Spleen (tissue), 11 donors: Measurements from ENCODE around the gene LCAT. TPM values are rescaled to one million over a fixed set of nuclear protein-coding genes. Genes with fewer than 3 reads are reported as not detected.

ENCODE experiments used
- DNase-seq: peaks from one replicate; pipeline ENCODE4 v3.0.0-alpha.2; 2020
- H3K27ac ChIP-seq, 8 donors: fragments of 200-600 bp; sonication (generic) in 7 of 8; 1 replicate in 4 of 8; 2 replicates in 4 of 8; pipeline versions ENCODE4 v1.5.0 to v1.8.0; 2016 to 2021; ENCODE audit warnings: inconsistent platforms in 4 of 8, mild to moderate bottlenecking in 4 of 8, moderate library complexity in 1 of 8
- H3K27me3 ChIP-seq, 7 donors: fragments of 200-600 bp; sonication (generic) in 6 of 7; replicated peaks in 1 of 7; 1 replicate in 4 of 7; 2 replicates in 3 of 7; pipeline versions ENCODE4 v1.5.0 to v1.8.0; 2016 to 2021; ENCODE audit warnings: inconsistent platforms in 3 of 7, mild to moderate bottlenecking in 1 of 7
- H3K36me3 ChIP-seq, 6 donors: fragments of 200-600 bp; sonication (generic) in 5 of 6; 1 replicate in 4 of 6; 2 replicates in 2 of 6; pipeline versions ENCODE4 v1.5.0 to v1.8.0; 2016 to 2021; ENCODE audit warnings: inconsistent platforms in 2 of 6
- H3K4me1 ChIP-seq, 6 donors: fragments of 200-600 bp; sonication (generic) in 5 of 6; 1 replicate in 3 of 6; 2 replicates in 3 of 6; pipeline versions ENCODE4 v1.5.0 to v1.8.0; 2016 to 2021; ENCODE audit warnings: inconsistent platforms in 3 of 6
- H3K4me3 ChIP-seq, 8 donors: fragments of 200-600 bp; sonication (generic) in 7 of 8; 1 replicate in 4 of 8; 2 replicates in 4 of 8; pipeline versions ENCODE4 v1.5.0 to v1.8.0; 2016 to 2021; ENCODE audit warnings: inconsistent platforms in 4 of 8, mild to moderate bottlenecking in 4 of 8, moderate library complexity in 2 of 8
- H3K9me3 ChIP-seq, 8 donors: fragments of 200-600 bp; sonication (generic) in 7 of 8; 1 replicate in 4 of 8; 2 replicates in 4 of 8; pipeline versions ENCODE4 v1.5.0 to v1.8.0; 2016 to 2021; ENCODE audit warnings: inconsistent platforms in 4 of 8
- CTCF ChIP-seq, 11 experiments: fragments of 200-600 bp in 7 of 11; fragments of 450-650 bp in 4 of 11; sonication (generic) in 4 of 11; IDR thresholded peaks in 8 of 11; conservative IDR thresholded peaks in 3 of 11; 1 replicate in 7 of 11; 2 replicates in 4 of 11; pipeline versions ENCODE4 v1.4.0 to v1.8.0; 2016 to 2021; ENCODE audit warnings: antibody characterized with exemption in 11 of 11, inconsistent platforms in 4 of 11, mild to moderate bottlenecking in 1 of 11
- POLR2A ChIP-seq, 3 donors: fragments of 450-650 bp; IDR thresholded peaks; one replicate each; pipeline ENCODE4 v1.5.1; 2017; ENCODE audit warnings: antibody characterized with exemption in 3 of 3, mild to moderate bottlenecking in 1 of 3
- POLR2AphosphoS5 ChIP-seq, 3 donors: sonication (generic); formaldehyde crosslinking; IDR thresholded peaks; one replicate each; pipeline ENCODE4 v1.5.1; 2017; ENCODE audit warnings: antibody characterized with exemption in 3 of 3
- WGBS, 5 donors: extraction: QIAGEN DNeasy Blood & Tissue Kit in 3 of 5; methylation state at CpG; one replicate each; pipeline versions ENCODE4 v1.1.5 to v1.1.7; 2013 to 2018; 5-methylcytosine and 5-hydroxymethylcytosine counted together
- intact Hi-C: fragments of 100-400 bp; cut with DNase I; formaldehyde crosslinking; loops from one replicate; pipeline ENCODE4 v1.15.0; 2023; ENCODE audit warnings: low total_unique reads
- polyA plus RNA-seq, 3 donors: library from polyadenylated mRNA; stranded (reverse); fragments of 200-250 nt; gene quantifications; one replicate each; pipeline ENCODE4 v1.2.1, GENCODE V29; 2013
- total RNA-seq, 7 donors: library from RNA; depleted of rRNA in 3 of 7; stranded (reverse); fragments of >200 nt in 3 of 7; fragmentation: NEBNext Ultra II Directional in 4 of 7; extraction: Animal tissue kit (Norgen Biotek cat#: 25700) in 4 of 7; gene quantifications; one replicate each; pipeline versions ENCODE4 v1.1.0 to v1.2.1, GENCODE V29; 2016 to 2021
- donor health status: healthy with polysubstance abuse.
- donor health status: DM: no; HTN: no; CAD: no; lungs with moderate emphysema.
- donor health status: DM: no; HTN: no; CAD: no.
- donor health status: Bipolar disorder and iron deficiency.
- donor health status: healthy.
- donor health status: DM: no; HTN: no; CAD: no.
- donor health status: DM: yes; HTN: yes; CAD: no.

LCAT gene
- total and polyA plus RNA-seq, 10 donors: 5.2 to 51.6 (median 17.0) TPM

DNA sequence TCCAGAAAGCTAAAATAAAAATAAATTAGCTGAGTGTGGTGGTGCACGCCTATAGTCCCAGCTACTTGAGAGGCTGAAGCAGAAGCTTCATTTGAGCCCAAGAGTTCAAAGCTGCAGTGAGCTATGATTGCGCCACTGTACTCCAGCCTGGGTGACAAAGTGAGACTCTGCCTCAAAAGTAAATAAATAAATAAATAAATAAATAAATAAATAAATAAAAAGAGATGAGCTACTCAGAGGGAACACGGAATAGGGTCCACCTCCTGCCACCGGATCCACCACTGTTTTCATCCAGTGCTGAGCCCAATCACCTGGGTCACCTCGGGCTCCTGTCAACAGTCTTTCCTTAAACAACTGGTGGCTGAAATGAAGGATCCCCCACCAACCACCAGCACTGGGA, 43.0 kb upstream of the LCAT start:
- intact Hi-C loops: no loop called here
- peaks cover 0 to 24% (median 0%) of the 10 kb centered on the region in 6 donors for H3K36me3 ChIP-seq
- no peak overlapping the region for H3K4me3 ChIP-seq
- no peak for DNase-seq
- TF ChIP-seq POLR2A (IDR thresholded peaks at IDR 0.05): no peak
- no peak for TF ChIP-seq CTCF (IDR thresholded peaks at IDR 0.05 in 8 of 11, conservative IDR thresholded peaks at IDR 0.05 in 3 of 11)
- no peak for TF ChIP-seq POLR2AphosphoS5 (IDR thresholded peaks at IDR 0.05)
- H3K27me3 ChIP-seq: no peaks in the 10 kb centered on the region
- H3K9me3 ChIP-seq: no peaks in the 10 kb centered on the region
- H3K27ac ChIP-seq: no peak overlapping the region
- peaks cover 18 to 81% (median 29%) of the 10 kb centered on the region in 6 donors for H3K4me1 ChIP-seq
- 89 to 95% (median 93%) methylated on average over 5 of the region's 5 CpGs for WGBS, 5 donors

DNA sequence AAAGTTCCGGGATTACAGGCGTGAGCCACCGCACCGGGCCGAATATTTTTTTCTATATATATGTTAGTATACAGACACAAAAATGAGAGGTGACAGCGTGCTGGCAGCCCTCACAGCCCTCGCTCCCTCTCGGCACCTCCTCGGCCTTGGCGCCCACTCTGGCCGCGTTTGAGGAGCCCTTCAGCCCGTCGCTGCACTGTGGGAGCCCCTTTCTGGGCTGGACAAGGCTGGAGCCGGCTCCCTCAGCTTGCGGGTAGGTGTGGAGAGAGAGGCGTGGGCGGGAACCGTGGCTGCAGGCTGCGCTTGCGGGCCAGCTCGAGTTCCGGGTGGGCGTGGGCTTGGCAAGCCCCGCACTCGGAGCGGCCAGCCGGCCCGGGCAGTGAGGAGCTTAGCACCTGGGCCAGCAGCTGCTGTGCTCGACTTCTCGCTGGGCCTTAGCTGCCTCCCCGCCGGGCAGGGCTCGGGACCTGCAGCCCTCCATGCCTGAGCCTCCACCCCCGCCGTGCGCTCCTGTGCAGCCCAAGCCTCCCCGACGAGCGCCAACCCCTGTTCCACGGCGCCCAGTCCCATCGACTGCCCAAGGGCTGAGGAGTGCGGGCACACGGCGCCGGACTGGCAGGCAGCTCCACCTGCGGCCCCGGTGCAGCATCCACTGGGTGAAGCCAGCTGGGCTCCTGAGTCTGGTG, 38.2 kb upstream of the LCAT start:
- WGBS, 5 donors: 93 to 97% (median 96%) methylated on average over 19 to 49 of the region's 49 CpGs
- H3K4me1 ChIP-seq: peaks cover 18 to 44% (median 27%) of the 10 kb centered on the region in 6 donors
- H3K27ac ChIP-seq: no peak overlapping the region
- intact Hi-C loops: no loop called here
- no peaks in the 10 kb centered on the region for H3K27me3 ChIP-seq
- TF ChIP-seq POLR2A (IDR thresholded peaks at IDR 0.05) (no peak), CTCF (IDR thresholded peaks at IDR 0.05 in 8 of 11, conservative IDR thresholded peaks at IDR 0.05 in 3 of 11) (no peak), POLR2AphosphoS5 (IDR thresholded peaks at IDR 0.05) (peak in 1 of 3 donors; percentile 27)
- H3K36me3 ChIP-seq: no peaks in the 10 kb centered on the region
- H3K4me3 ChIP-seq: no peak overlapping the region
- no peak for DNase-seq
- H3K9me3 ChIP-seq: no peaks in the 10 kb centered on the region

DNA sequence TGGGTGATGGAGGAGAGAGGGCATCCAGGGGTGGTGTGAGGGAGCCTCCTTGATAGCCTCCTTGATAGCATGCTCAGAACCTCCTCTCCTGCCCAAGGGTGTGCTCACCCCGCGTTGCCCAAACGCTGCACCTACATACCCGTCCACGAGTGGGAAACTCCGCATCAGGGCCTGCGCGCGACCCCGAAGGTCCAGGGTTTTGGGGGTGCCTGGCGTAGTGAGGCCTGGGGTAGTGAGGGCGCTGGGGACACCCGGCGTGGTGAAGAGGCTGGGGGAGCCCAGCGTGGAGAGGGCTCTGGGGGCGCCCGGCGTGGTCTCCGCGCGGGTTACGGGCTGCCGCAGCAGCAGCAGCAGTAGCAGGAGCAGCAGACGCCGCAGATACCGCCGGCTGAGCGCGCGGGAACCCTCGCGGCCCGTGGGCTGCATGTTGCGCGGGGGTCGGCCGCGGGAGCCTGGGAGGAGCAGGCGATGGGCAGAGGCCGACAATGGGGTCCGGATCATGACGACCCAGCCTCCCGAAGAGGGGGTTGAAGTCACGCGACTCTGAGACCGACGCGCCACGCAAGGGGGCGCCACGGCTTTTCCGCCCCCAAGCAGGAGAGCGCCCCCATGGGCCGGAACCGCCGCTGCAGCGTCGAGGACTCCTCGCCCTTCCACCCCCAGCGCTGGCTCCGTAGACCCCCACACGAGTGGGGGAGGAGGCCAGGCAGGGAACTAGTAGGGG, 36.2 kb upstream of the LCAT start, which contains the start of gene DPEP3:
TSS of gene DPEP3 (minus strand) at position 545 of the 724 bp plus-strand sequence. CDS start at position 426, 119 bp downstream.
- intact Hi-C loops: no loop called here

More for the DNA sequence above, 36.2 kb upstream of the LCAT start, which contains the start of gene DPEP3:
- H3K27ac ChIP-seq: no peak within 1 kb of the TSS
- H3K9me3 ChIP-seq: no peaks in the 10 kb centered on the region
- no peak within 1 kb of the TSS for H3K4me3 ChIP-seq
- no peaks in the 10 kb centered on the region for H3K27me3 ChIP-seq
- WGBS, 5 donors: 69 to 80% (median 72%) methylated on average over 44 to 62 of the region's 62 CpGs
- peaks cover 15 to 25% (median 19%) of the 10 kb centered on the region in 6 donors for H3K4me1 ChIP-seq
- no peak for TF ChIP-seq POLR2A (IDR thresholded peaks at IDR 0.05)
- TF ChIP-seq CTCF (IDR thresholded peaks at IDR 0.05 in 8 of 11, conservative IDR thresholded peaks at IDR 0.05 in 3 of 11): peak in 1 of 11 experiments; percentile 29
- TF ChIP-seq POLR2AphosphoS5 (IDR thresholded peaks at IDR 0.05): no peak
- no peak for DNase-seq
- H3K36me3 ChIP-seq: no peaks in the 10 kb centered on the region
